ENCODE measurements around the gene CIB2.

Gene CIB2

GRCh38 chr15:78130466-78131294, 565 bp downstream of the CIB2 start:
- H3K27me3 ChIP-seq (ENCODE audit: insufficient read depth, poor library complexity, severe bottlenecking), result no peaks in the 10 kb centered on the region
- H3K9me3 ChIP-seq (ENCODE audit: severe bottlenecking), result no peaks in the 10 kb centered on the region
- H3K36me3 ChIP-seq (ENCODE audit: low read depth), result no peaks in the 10 kb centered on the region
- DNase-seq (ENCODE audit: low spot score) (peak; percentile 73), ATAC-seq (ENCODE audit: low read depth) (no peak)
- peak overlapping the region; percentile 40 for H3K4me3 ChIP-seq (ENCODE audit: severe bottlenecking)
- peak overlapping the region; percentile 12 for H3K27ac ChIP-seq (ENCODE audit: poor library complexity, severe bottlenecking)
- H3K4me1 ChIP-seq (ENCODE audit: insufficient read depth, poor library complexity, severe bottlenecking), result peaks cover 26% of the 10 kb centered on the region
- TF ChIP-seq CTCF (IDR thresholded peaks at IDR 0.05; ENCODE audit: poor library complexity, severe bottlenecking), result no peak

- no peak for TF ChIP-seq CTCF (IDR thresholded peaks at IDR 0.05; ENCODE audit: poor library complexity, severe bottlenecking)
- peaks cover 26% of the 10 kb centered on the region for H3K4me1 ChIP-seq (ENCODE audit: insufficient read depth, poor library complexity, severe bottlenecking)
- no peaks in the 10 kb centered on the region for H3K9me3 ChIP-seq (ENCODE audit: severe bottlenecking)
- H3K4me3 ChIP-seq (ENCODE audit: severe bottlenecking), result no peak overlapping the region
- no peak for ATAC-seq (ENCODE audit: low read depth)
- H3K27ac ChIP-seq (ENCODE audit: poor library complexity, severe bottlenecking), result no peak overlapping the region
- H3K36me3 ChIP-seq (ENCODE audit: low read depth), result no peaks in the 10 kb centered on the region
- DNase-seq (ENCODE audit: low spot score), result no peak
- H3K27me3 ChIP-seq (ENCODE audit: insufficient read depth, poor library complexity, severe bottlenecking), result no peaks in the 10 kb centered on the region
Observed at GRCh38 chr15:78129751-78130287, 1.4 kb downstream of the CIB2 start.

- no peak overlapping the region for H3K27ac ChIP-seq (ENCODE audit: poor library complexity, severe bottlenecking)
- H3K4me1 ChIP-seq (ENCODE audit: insufficient read depth, poor library complexity, severe bottlenecking), result peaks cover 24% of the 10 kb centered on the region
- DNase-seq (ENCODE audit: low spot score) (no peak), ATAC-seq (ENCODE audit: low read depth) (0 out of 3 replicates have a peak, but pooled peaks have one; percentile 2)
- H3K27me3 ChIP-seq (ENCODE audit: insufficient read depth, poor library complexity, severe bottlenecking), result no peaks in the 10 kb centered on the region
- no peaks in the 10 kb centered on the region for H3K9me3 ChIP-seq (ENCODE audit: severe bottlenecking)
- no peak for TF ChIP-seq CTCF (IDR thresholded peaks at IDR 0.05; ENCODE audit: poor library complexity, severe bottlenecking)
- no peak overlapping the region for H3K4me3 ChIP-seq (ENCODE audit: severe bottlenecking)
- H3K36me3 ChIP-seq (ENCODE audit: low read depth), result no peaks in the 10 kb centered on the region
Observed at GRCh38 chr15:78129077-78129750, 2.0 kb downstream of the CIB2 start.

GRCh38 chr15:78127882-78128281, 3.4 kb downstream of the CIB2 start:
- ATAC-seq (ENCODE audit: low read depth), result no peak
- no peak for TF ChIP-seq CTCF (IDR thresholded peaks at IDR 0.05; ENCODE audit: poor library complexity, severe bottlenecking)
- H3K27me3 ChIP-seq (ENCODE audit: insufficient read depth, poor library complexity, severe bottlenecking), result no peaks in the 10 kb centered on the region
- H3K4me3 ChIP-seq (ENCODE audit: severe bottlenecking), result no peak overlapping the region
- DNase-seq (ENCODE audit: low spot score), result no peak
- H3K4me1 ChIP-seq (ENCODE audit: insufficient read depth, poor library complexity, severe bottlenecking), result peaks cover 13% of the 10 kb centered on the region
- no peaks in the 10 kb centered on the region for H3K36me3 ChIP-seq (ENCODE audit: low read depth)
- H3K9me3 ChIP-seq (ENCODE audit: severe bottlenecking), result no peaks in the 10 kb centered on the region
- H3K27ac ChIP-seq (ENCODE audit: poor library complexity, severe bottlenecking), result no peak overlapping the region
